ENCODE results near the gene JPT1. TPM values are rescaled to one million over a fixed set of nuclear protein-coding genes. Genes with fewer than 3 reads are reported as not detected.

JPT1 gene
- total RNA-seq, result 100 to 1,000 TPM; 191 to 343 TPM

- Mint-ChIP-seq H3K36me3 (ENCODE audit: low read depth) (peaks cover 39% of the 10 kb centered on the region), H3K9me3 (no peaks in the 10 kb centered on the region), H3K27ac (peak within 1 kb of the TSS; percentile 85), H3K4me1 (peaks cover 31% of the 10 kb centered on the region), H3K27me3 (no peaks in the 10 kb centered on the region), H3K4me3 (peak within 1 kb of the TSS; percentile 94)
- ATAC-seq (replicated peaks), result peak; percentile 98
These were observed at the start of gene JPT1 for GRCh38 chr17:75154195-75155106. TSS of gene JPT1 (minus strand) at chr17:75154512. CDS start at chr17:75154397, 115 bp downstream.

GRCh38 chr17:75199886-75200618 is 45.7 kb upstream of the JPT1 start:
- Mint-ChIP-seq H3K36me3 (ENCODE audit: low read depth) (no peaks in the 10 kb centered on the region), H3K4me3 (no peak overlapping the region)

GRCh38 chr17:75194879-75195278 is 40.6 kb upstream of the JPT1 start:
- H3K9me3 Mint-ChIP-seq, result no peaks in the 10 kb centered on the region
- no peaks in the 10 kb centered on the region for H3K27me3 Mint-ChIP-seq
- ATAC-seq (replicated peaks), result no peak
- no peak overlapping the region for H3K4me3 Mint-ChIP-seq
- H3K4me1 Mint-ChIP-seq, result no peaks in the 10 kb centered on the region
- no peak overlapping the region for H3K27ac Mint-ChIP-seq
- no peaks in the 10 kb centered on the region for H3K36me3 Mint-ChIP-seq (ENCODE audit: low read depth)

More at GRCh38 chr17:75199886-75200618, 45.7 kb upstream of the JPT1 start:
- Mint-ChIP-seq H3K27me3 (no peaks in the 10 kb centered on the region), H3K4me1 (no peaks in the 10 kb centered on the region), H3K9me3 (no peaks in the 10 kb centered on the region), H3K27ac (peak overlapping the region; percentile 9)
- ATAC-seq (replicated peaks), result no peak

GRCh38 chr17:75191584-75191983 is 37.3 kb upstream of the JPT1 start:
- Mint-ChIP-seq H3K4me1 (peaks cover 6% of the 10 kb centered on the region), H3K27ac (no peak overlapping the region), H3K4me3 (no peak overlapping the region), H3K36me3 (ENCODE audit: low read depth) (no peaks in the 10 kb centered on the region), H3K27me3 (no peaks in the 10 kb centered on the region), H3K9me3 (no peaks in the 10 kb centered on the region)
- ATAC-seq (replicated peaks), result no peak

GRCh38 chr17:75188614-75189013 is 34.3 kb upstream of the JPT1 start:
- Mint-ChIP-seq H3K27ac (peak overlapping the region; percentile 70), H3K9me3 (no peaks in the 10 kb centered on the region), H3K36me3 (ENCODE audit: low read depth) (peaks cover 10% of the 10 kb centered on the region), H3K27me3 (no peaks in the 10 kb centered on the region), H3K4me1 (peaks cover 17% of the 10 kb centered on the region), H3K4me3 (peak overlapping the region; percentile 65)
- ATAC-seq (replicated peaks), result no peak

GRCh38 chr17:75183999-75184884 is 29.9 kb upstream of the JPT1 start:
- H3K4me3 Mint-ChIP-seq, result peak overlapping the region; percentile 93
- H3K27me3 Mint-ChIP-seq, result no peaks in the 10 kb centered on the region
- H3K36me3 Mint-ChIP-seq (ENCODE audit: low read depth), result peaks cover 43% of the 10 kb centered on the region
- peak overlapping the region; percentile 86 for H3K27ac Mint-ChIP-seq
- no peaks in the 10 kb centered on the region for H3K9me3 Mint-ChIP-seq
- ATAC-seq (replicated peaks), result no peak
- peaks cover 24% of the 10 kb centered on the region for H3K4me1 Mint-ChIP-seq

GRCh38 chr17:75182569-75183436 is 28.5 kb upstream of the JPT1 start, which contains the start of gene SUMO2:
TSS of gene SUMO2 (minus strand) at chr17:75182959. CDS start at chr17:75182834, 125 bp downstream.
- no peaks in the 10 kb centered on the region for H3K9me3 Mint-ChIP-seq
- peak within 1 kb of the TSS; percentile 90 for H3K27ac Mint-ChIP-seq
- peaks cover 57% of the 10 kb centered on the region for H3K36me3 Mint-ChIP-seq (ENCODE audit: low read depth)
- peak within 1 kb of the TSS; percentile 93 for H3K4me3 Mint-ChIP-seq
- peak; percentile 85 for ATAC-seq (replicated peaks)
- H3K27me3 Mint-ChIP-seq, result no peaks in the 10 kb centered on the region
- peaks cover 21% of the 10 kb centered on the region for H3K4me1 Mint-ChIP-seq

GRCh38 chr17:75182319-75182568 is 27.9 kb upstream of the JPT1 start:
- H3K4me1 Mint-ChIP-seq, result peaks cover 21% of the 10 kb centered on the region
- H3K9me3 Mint-ChIP-seq, result no peaks in the 10 kb centered on the region
- no peak overlapping the region for H3K27ac Mint-ChIP-seq
- H3K27me3 Mint-ChIP-seq, result no peaks in the 10 kb centered on the region
- peaks cover 63% of the 10 kb centered on the region for H3K36me3 Mint-ChIP-seq (ENCODE audit: low read depth)
- ATAC-seq (replicated peaks), result no peak
- H3K4me3 Mint-ChIP-seq, result peak overlapping the region; percentile 93

GRCh38 chr17:75181608-75182318 is 27.5 kb upstream of the JPT1 start:
- H3K4me1 Mint-ChIP-seq, result peaks cover 21% of the 10 kb centered on the region
- H3K9me3 Mint-ChIP-seq, result no peaks in the 10 kb centered on the region
- H3K27me3 Mint-ChIP-seq, result no peaks in the 10 kb centered on the region
- no peak for ATAC-seq (replicated peaks)
- H3K36me3 Mint-ChIP-seq (ENCODE audit: low read depth), result peaks cover 68% of the 10 kb centered on the region
- peak overlapping the region; percentile 90 for H3K27ac Mint-ChIP-seq
- peak overlapping the region; percentile 93 for H3K4me3 Mint-ChIP-seq

GRCh38 chr17:75181110-75181509 is 26.8 kb upstream of the JPT1 start:
- Mint-ChIP-seq H3K4me3 (peak overlapping the region; percentile 93), H3K36me3 (ENCODE audit: low read depth) (peaks cover 74% of the 10 kb centered on the region), H3K9me3 (no peaks in the 10 kb centered on the region), H3K27ac (peak overlapping the region; percentile 90), H3K27me3 (no peaks in the 10 kb centered on the region), H3K4me1 (peaks cover 21% of the 10 kb centered on the region)
- no peak for ATAC-seq (replicated peaks)

- ATAC-seq (replicated peaks), result no peak
- H3K36me3 Mint-ChIP-seq (ENCODE audit: low read depth), result peaks cover 90% of the 10 kb centered on the region
- no peak overlapping the region for H3K4me3 Mint-ChIP-seq
- H3K4me1 Mint-ChIP-seq, result peaks cover 8% of the 10 kb centered on the region
- no peak overlapping the region for H3K27ac Mint-ChIP-seq
- no peaks in the 10 kb centered on the region for H3K27me3 Mint-ChIP-seq
- H3K9me3 Mint-ChIP-seq, result no peaks in the 10 kb centered on the region
These were observed 24.1 kb upstream of the JPT1 start for GRCh38 chr17:75178453-75178852.

GRCh38 chr17:75176625-75177024 is 22.3 kb upstream of the JPT1 start:
- no peaks in the 10 kb centered on the region for H3K9me3 Mint-ChIP-seq
- peaks cover 11% of the 10 kb centered on the region for H3K4me1 Mint-ChIP-seq
- H3K27me3 Mint-ChIP-seq, result no peaks in the 10 kb centered on the region
- no peak overlapping the region for H3K4me3 Mint-ChIP-seq
- peaks cover 100% of the 10 kb centered on the region for H3K36me3 Mint-ChIP-seq (ENCODE audit: low read depth)
- no peak overlapping the region for H3K27ac Mint-ChIP-seq
- ATAC-seq (replicated peaks), result no peak

GRCh38 chr17:75174996-75175395 is 20.7 kb upstream of the JPT1 start:
- ATAC-seq (replicated peaks), result no peak
- Mint-ChIP-seq H3K9me3 (no peaks in the 10 kb centered on the region), H3K4me1 (peaks cover 4% of the 10 kb centered on the region), H3K27ac (no peak overlapping the region), H3K4me3 (no peak overlapping the region), H3K27me3 (no peaks in the 10 kb centered on the region), H3K36me3 (ENCODE audit: low read depth) (peaks cover 100% of the 10 kb centered on the region)

All from activated T-helper 17 cell treated with anti-CD3 and anti-CD28 coated beads, Interleukin-2, amount 50 U/mL, for 72 hours (primary cell).